ENCODE measurements around the gene CALR3.
"Not testable (repeated sequence)": the region's sequence is repeated elsewhere in the genome, so short reads cannot be mapped to it uniquely, and the experiment has no call there.

Gene CALR3

GRCh38 chr19:16524991-16525734 is 29.2 kb upstream of the CALR3 start:
- DNase-seq (ENCODE audit: low spot score) = no peak

GRCh38 chr19:16522559-16523377 is 26.8 kb upstream of the CALR3 start:
- no peak for DNase-seq (ENCODE audit: low spot score)

GRCh38 chr19:16521715-16522289 is 25.8 kb upstream of the CALR3 start:
- DNase-seq (ENCODE audit: low spot score) = no peak

GRCh38 chr19:16520986-16521624 is 25.1 kb upstream of the CALR3 start:
- DNase-seq (ENCODE audit: low spot score) = no peak

- DNase-seq (ENCODE audit: low spot score) = no peak
Measured at GRCh38 chr19:16520074-16520973, 24.4 kb upstream of the CALR3 start.

GRCh38 chr19:16519230-16519687 is 23.3 kb upstream of the CALR3 start:
- no peak for DNase-seq (ENCODE audit: low spot score)

- DNase-seq (ENCODE audit: low spot score) = no peak
Measured at GRCh38 chr19:16518483-16519229, 22.7 kb upstream of the CALR3 start.

GRCh38 chr19:16518061-16518460 is 22.1 kb upstream of the CALR3 start:
- DNase-seq (ENCODE audit: low spot score) = no peak

- DNase-seq (ENCODE audit: low spot score) = no peak
Measured at GRCh38 chr19:16516923-16517610, 21.1 kb upstream of the CALR3 start.

- no peak for DNase-seq (ENCODE audit: low spot score)
Measured at GRCh38 chr19:16516381-16516780, 20.4 kb upstream of the CALR3 start.

GRCh38 chr19:16514383-16515019 is 18.5 kb upstream of the CALR3 start:
- DNase-seq (ENCODE audit: low spot score) = no peak

GRCh38 chr19:16512611-16513010 is 16.6 kb upstream of the CALR3 start:
- DNase-seq (ENCODE audit: low spot score) = not testable (repeated sequence)

GRCh38 chr19:16509141-16510061 is 13.4 kb upstream of the CALR3 start:
- DNase-seq (ENCODE audit: low spot score) = no peak

- DNase-seq (ENCODE audit: low spot score) = no peak
Measured at GRCh38 chr19:16508546-16508945, 12.6 kb upstream of the CALR3 start.

- DNase-seq (ENCODE audit: low spot score) = no peak
Measured at GRCh38 chr19:16506961-16507360, 11.0 kb upstream of the CALR3 start.

GRCh38 chr19:16506161-16506560 is 10.2 kb upstream of the CALR3 start:
- DNase-seq (ENCODE audit: low spot score) = not testable (repeated sequence)

- no peak for DNase-seq (ENCODE audit: low spot score)
Measured at GRCh38 chr19:16504271-16504670, 8.3 kb upstream of the CALR3 start.

- no peak for DNase-seq (ENCODE audit: low spot score)
Measured at GRCh38 chr19:16497837-16498236, 1.9 kb upstream of the CALR3 start.

All from RKO (cell line).